ENCODE data around the gene MEGF6. TPM values are rescaled to one million over a fixed set of nuclear protein-coding genes. Genes with fewer than 3 reads are reported as not detected.

MEGF6 gene
- total RNA-seq, 1 donor from 2014 or later: 57.1 TPM

DNA sequence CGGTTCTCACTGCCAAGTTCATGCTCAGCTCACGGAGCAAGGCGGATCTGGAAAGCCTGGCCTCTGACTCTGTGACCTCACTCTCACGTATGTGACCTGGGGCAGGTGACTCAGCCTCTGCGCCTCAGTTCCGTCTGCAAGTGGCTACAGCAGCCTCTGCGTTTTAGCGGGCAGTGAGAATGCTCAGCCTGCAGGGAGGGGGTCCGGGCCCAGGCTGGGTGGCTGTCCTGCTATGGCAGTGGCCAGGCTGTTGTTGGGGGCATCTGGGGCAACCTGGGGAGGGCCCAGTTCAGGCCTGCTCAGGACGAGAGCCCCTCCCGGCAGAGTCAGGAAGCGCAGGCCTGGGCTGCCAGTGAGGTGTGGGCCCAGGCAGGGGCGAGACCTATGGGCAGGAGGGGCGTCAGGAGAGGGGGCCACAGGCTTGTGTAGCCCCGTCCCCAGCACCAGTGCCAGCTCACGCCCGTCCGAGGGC is 128.9 kb downstream of the MEGF6 start:
- H3K36me3 ChIP-seq: no peaks in the 10 kb centered on the region
- ATAC-seq: peak; percentile 29
- TF ChIP-seq, protein P1, sequence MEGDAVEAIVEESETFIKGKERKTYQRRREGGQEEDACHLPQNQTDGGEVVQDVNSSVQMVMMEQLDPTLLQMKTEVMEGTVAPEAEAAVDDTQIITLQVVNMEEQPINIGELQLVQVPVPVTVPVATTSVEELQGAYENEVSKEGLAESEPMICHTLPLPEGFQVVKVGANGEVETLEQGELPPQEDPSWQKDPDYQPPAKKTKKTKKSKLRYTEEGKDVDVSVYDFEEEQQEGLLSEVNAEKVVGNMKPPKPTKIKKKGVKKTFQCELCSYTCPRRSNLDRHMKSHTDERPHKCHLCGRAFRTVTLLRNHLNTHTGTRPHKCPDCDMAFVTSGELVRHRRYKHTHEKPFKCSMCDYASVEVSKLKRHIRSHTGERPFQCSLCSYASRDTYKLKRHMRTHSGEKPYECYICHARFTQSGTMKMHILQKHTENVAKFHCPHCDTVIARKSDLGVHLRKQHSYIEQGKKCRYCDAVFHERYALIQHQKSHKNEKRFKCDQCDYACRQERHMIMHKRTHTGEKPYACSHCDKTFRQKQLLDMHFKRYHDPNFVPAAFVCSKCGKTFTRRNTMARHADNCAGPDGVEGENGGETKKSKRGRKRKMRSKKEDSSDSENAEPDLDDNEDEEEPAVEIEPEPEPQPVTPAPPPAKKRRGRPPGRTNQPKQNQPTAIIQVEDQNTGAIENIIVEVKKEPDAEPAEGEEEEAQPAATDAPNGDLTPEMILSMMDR (IDR thresholded peaks at IDR 0.05): no peak
- intact Hi-C loops (cut with DNase I): no loop called here
- no peaks in the 10 kb centered on the region for H3K4me1 ChIP-seq
- H3K27me3 ChIP-seq (ENCODE audit: low read depth): no peaks in the 10 kb centered on the region
- H3K9me3 ChIP-seq: no peaks in the 10 kb centered on the region
- no peak overlapping the region for H3K4me3 ChIP-seq
- no peak overlapping the region for H3K27ac ChIP-seq
- DNase-seq: no peak

DNA sequence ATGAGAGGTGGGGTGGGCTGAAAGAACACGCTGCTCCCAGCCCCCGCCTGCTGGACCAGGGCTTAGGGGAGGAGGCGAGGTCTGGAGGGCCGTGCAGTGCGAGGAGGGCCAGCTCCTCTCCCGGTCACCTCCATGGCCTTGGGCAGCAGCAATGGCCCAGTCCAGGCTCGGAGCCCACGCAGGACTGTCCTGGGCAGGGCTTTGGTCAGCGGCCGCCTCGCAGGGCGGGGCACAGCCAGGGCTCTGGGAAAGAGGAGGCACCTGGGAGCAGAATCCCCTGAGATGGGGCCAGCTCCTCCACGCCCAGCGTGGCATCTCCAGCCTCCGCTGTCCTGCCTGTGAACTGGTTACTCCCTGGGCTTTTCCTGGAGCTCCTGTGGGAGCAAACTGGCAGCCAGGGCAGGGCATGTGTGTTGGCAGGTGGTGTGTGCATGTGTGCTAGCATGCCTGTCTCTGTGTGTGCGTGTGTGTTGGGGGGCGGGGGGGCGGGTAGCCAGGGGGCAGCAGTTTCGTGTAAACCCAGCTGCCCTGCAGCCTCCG is 129.4 kb downstream of the MEGF6 start:
- TF ChIP-seq, protein P1 (IDR thresholded peaks at IDR 0.05): no peak
- intact Hi-C loops (cut with DNase I): no loop called here
- Histone ChIP-seq H3K27me3 (ENCODE audit: low read depth) (no peaks in the 10 kb centered on the region), H3K36me3 (no peaks in the 10 kb centered on the region), H3K4me1 (no peaks in the 10 kb centered on the region), H3K9me3 (no peaks in the 10 kb centered on the region), H3K27ac (no peak overlapping the region), H3K4me3 (no peak overlapping the region)
- DNase-seq (no peak), ATAC-seq (no peak)

DNA sequence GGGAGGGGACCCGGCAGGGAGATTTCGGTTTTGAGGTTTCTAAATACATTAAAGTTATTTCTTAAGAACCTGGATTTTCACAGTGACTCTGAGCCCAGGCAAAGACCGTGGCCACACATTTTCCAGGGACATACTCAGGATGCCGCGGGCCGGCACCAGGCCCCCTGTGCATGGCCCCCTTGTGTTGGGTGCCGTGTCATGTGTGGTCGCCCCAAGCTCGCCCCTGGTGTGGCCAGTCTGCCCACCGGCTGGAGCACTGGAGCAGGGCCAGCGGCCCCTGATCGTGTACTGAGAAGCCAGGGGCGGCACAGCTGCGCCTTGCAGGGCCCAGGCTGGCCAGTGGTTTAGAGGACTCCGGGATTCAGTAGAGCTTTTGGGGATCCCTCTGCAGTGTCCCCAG is 130.3 kb downstream of the MEGF6 start:
- TF ChIP-seq, protein P1 (IDR thresholded peaks at IDR 0.05): no peak
- intact Hi-C loops (cut with DNase I): no loop called here
- ATAC-seq: no peak
- H3K9me3 ChIP-seq: no peaks in the 10 kb centered on the region
- no peaks in the 10 kb centered on the region for H3K27me3 ChIP-seq (ENCODE audit: low read depth)
- H3K27ac ChIP-seq: no peak overlapping the region
- no peak overlapping the region for H3K4me3 ChIP-seq
- no peaks in the 10 kb centered on the region for H3K36me3 ChIP-seq
- no peaks in the 10 kb centered on the region for H3K4me1 ChIP-seq
- DNase-seq: no peak

DNA sequence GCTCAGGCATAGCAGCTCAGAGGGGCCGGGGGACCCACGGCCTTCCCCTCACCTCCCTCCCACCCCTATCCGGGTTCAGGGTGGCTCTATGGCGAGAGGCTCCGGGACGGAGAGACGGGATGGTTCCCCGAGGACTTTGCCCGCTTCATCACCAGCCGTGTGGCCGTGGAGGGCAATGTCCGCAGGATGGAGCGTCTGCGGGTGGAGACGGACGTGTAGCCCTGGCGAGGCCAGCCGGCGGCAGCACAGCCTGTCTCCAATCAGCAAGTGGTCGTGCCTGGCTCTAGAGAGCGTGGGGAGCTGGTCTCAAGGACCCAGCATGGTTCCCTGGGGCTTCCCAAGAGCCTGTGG is 131.0 kb downstream of the MEGF6 start:
- Histone ChIP-seq H3K9me3 (no peaks in the 10 kb centered on the region), H3K36me3 (no peaks in the 10 kb centered on the region), H3K4me3 (no peak overlapping the region), H3K27ac (no peak overlapping the region), H3K27me3 (ENCODE audit: low read depth) (no peaks in the 10 kb centered on the region), H3K4me1 (no peaks in the 10 kb centered on the region)
- intact Hi-C loops (cut with DNase I): no loop called here
- TF ChIP-seq, protein P1 (IDR thresholded peaks at IDR 0.05): no peak
- DNase-seq (no peak), ATAC-seq (no peak)

DNA sequence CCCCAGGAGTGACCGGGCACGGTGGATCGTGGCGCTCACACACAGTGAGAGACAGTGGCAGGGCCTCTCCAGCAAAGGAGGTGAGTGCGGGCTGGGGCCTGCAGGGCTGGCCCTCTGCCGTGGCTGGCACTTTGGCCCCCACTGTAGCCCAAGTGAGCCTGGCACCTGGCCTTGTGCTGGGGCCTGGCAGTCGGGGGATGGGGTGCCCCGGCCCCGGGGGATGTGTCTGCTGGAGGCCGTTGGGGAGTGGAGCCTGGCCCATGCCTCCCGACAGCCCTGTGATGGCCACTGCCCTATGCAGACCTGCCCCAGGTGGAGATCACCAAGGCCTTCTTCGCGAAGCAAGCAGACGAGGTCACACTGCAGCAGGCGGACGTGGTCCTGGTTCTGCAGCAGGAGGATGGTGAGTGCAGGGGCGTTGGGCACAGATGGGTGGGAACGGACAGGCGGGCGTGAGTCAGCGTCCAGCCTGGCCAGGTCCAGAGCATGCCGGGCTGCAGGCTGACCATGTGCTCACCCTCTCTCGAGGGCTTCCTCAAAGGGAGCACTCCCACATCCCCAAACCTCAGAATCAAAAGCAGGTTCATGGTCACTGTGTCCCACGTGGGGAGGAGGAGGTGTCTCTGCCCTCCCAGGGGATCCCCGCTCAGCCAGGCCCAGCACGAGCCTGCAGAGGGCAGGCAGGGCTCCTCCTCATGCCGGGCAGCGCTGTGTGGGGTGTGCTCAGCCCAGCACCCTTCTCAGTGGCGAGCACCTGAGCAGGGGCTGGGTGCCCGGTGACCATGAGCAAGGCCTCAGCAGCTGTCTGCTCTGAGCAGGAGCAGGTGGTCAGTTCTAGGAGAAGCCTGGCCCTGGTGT is 131.6 kb downstream of the MEGF6 start:
- no peaks in the 10 kb centered on the region for H3K36me3 ChIP-seq
- TF ChIP-seq, protein P1 (IDR thresholded peaks at IDR 0.05): no peak

More for the DNA sequence above, 131.6 kb downstream of the MEGF6 start:
- Histone ChIP-seq H3K27me3 (ENCODE audit: low read depth) (no peaks in the 10 kb centered on the region), H3K4me1 (no peaks in the 10 kb centered on the region), H3K9me3 (no peaks in the 10 kb centered on the region), H3K27ac (no peak overlapping the region), H3K4me3 (no peak overlapping the region)
- no peak for DNase-seq
- intact Hi-C loops (cut with DNase I): no loop called here
- no peak for ATAC-seq

Measured in lower lobe of right lung (tissue), 2 donors.